Measurements from ENCODE around the gene GAB2.
A peak's percentile ranks its signal among the peaks of the same experiment; 100 is the strongest.
"Not testable (repeated sequence)": the region's sequence is repeated elsewhere in the genome, so short reads cannot be mapped to it uniquely, and the experiment has no call there.

Gene GAB2

DNA sequence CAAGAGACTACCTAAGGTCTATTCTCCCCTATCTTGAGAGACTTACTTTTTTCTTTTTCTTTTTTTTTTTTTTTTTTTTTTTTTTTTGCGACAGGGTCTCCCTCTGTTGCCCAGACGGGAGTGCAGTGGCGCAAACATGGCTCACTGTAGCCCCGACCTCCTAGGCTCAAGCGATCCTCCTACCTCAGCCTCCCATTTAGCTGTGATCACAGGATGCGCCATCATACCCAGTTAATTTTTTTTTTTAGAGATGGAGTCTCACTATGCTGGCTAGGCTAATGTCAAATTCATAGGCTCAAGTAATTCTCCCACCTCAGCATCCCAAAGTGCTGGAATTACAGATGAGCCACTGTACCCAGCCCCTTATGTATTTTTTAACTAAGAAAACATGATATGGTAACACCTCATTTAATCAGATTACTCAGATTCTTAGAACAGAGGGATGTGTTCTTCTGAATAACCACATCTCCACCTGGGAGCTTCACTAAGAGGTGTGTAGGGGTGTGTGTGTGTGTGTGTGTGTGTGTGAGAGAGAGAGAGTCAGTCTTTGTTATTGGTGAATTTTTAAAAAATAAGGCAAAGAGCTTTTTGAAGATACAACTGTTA, 126.0 kb downstream of the GAB2 start:
- Histone ChIP-seq H3K9me3 (0 out of 2 replicates have a peak, but pooled peaks cover 2% of the 10 kb centered on the region), H3K36me3 (replicated peaks) (no peaks in the 10 kb centered on the region), H3K4me3 (no peak overlapping the region), H3K27me3 (ENCODE audit: low read depth) (no peaks in the 10 kb centered on the region), H3K4me1 (no peaks in the 10 kb centered on the region)
- no peak for DNase-seq (ENCODE audit: low spot score in 2 of 2)
- in situ Hi-C loops (cut with MboI; ENCODE audit: low sequenced_read_pairs) = no loop called here

DNA sequence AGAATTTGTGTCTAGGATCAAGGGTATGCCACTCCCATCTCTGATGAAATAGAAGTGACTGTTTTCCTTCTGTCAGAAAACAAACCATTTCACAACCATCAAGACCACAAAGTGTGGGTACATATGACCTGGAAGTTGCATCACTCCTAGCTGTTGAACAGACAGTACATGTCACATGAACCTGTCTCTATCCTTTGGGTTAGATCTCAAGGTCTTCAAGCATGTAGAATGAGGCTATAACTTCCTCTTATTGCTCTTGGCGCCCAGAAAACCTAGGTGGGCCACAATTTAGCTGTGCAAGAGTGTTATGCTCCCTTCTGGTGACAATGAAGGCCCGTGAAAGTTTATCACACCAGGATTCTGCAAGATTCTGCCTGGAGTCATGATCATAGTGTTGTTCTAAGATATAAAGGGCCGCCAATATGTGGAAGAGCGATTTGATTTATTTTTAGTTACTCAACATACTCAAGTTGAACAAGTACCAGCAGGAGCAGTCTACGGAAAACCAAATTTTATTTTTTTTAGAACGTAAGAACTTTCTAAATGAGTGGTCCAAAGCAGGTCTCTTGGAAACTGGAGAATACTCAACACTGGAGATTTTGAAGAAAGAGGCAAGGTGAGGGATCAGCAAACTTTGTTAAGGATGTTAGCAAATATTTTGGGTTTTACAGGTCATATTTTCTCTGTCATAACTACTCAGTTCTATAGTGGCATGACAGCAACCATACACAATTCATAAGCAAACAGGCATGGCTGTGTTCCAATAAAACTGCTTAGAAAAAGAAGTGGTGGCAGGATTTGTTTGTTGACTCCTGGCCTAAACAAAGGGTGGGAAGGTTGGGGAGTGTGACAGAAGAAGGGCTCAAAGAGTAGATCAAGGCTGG, 127.1 kb downstream of the GAB2 start:
- 0 out of 2 replicates have a peak, but pooled peaks cover 2% of the 10 kb centered on the region for H3K9me3 ChIP-seq
- no peak for DNase-seq (ENCODE audit: low spot score in 2 of 2)
- no peaks in the 10 kb centered on the region for H3K36me3 ChIP-seq (replicated peaks)
- H3K4me1 ChIP-seq = no peaks in the 10 kb centered on the region
- H3K4me3 ChIP-seq = no peak overlapping the region
- in situ Hi-C loops (cut with MboI; ENCODE audit: low sequenced_read_pairs) = no loop called here
- H3K27me3 ChIP-seq (ENCODE audit: low read depth) = no peaks in the 10 kb centered on the region

DNA sequence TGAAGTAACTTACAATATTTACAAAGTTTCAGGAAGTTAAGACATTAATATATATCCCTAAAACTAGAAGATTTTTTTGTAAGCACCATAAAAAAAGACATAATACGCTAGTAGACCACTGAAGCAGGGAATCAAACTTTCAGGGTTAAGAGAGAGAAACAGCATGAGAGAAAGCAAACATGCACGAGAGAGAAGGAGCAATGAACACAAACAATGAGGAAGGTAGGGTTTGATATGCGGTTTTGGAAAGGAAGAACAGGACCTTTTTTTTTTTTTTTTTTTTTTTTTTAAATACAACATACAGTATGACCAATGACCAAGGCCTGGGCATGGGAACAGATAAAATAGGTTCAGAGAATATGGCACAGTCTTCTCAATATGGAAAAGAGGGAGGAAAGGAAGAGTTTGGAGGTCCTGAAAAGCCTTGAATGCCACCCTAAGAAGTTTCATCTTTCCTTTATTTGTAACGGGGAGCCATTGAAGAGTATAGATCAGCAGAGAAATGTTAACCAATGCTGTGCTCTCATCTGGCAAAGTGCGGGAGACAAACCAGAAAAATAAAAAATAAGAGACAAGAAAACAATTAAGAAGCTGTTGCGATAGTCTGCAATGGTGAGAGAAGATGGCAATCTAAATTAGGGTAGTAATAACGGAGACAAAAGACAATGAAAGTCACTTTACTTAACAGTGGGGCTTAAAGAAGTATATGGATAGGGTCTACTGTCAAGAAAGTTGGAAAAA, 127.9 kb downstream of the GAB2 start:
- Histone ChIP-seq H3K27me3 (ENCODE audit: low read depth) (no peaks in the 10 kb centered on the region), H3K4me3 (no peak overlapping the region), H3K9me3 (0 out of 2 replicates have a peak, but pooled peaks cover 2% of the 10 kb centered on the region), H3K4me1 (no peaks in the 10 kb centered on the region), H3K36me3 (replicated peaks) (no peaks in the 10 kb centered on the region)
- DNase-seq (ENCODE audit: low spot score in 2 of 2) = no peak
- in situ Hi-C loops (cut with MboI; ENCODE audit: low sequenced_read_pairs) = no loop called here

DNA sequence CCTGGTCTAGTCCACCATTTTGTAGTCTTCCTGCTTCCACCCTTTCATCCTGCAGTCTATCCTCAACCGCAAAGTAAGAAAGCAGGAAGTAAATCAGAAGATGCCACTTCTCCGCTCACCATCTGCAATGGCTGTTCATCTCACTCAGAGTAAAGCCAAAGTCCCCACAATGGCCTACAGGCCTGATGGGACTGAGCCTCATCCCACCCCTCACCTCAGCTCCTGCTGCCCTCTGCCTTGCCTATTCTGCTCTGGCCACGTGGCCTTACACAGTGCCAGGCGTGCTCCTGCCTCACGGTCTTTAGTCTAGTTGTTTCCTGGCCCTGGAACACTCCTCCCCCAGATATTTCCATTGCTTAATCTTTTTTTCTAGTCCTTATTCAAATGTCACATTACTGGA, 133.4 kb downstream of the GAB2 start:
- no peak for DNase-seq (ENCODE audit: low spot score in 2 of 2)
- H3K36me3 ChIP-seq (replicated peaks) = no peaks in the 10 kb centered on the region; the same call in none of the 2 replicates
- no peak overlapping the region for H3K4me3 ChIP-seq
- H3K9me3 ChIP-seq = 0 out of 2 replicates have a peak, but pooled peaks cover 2% of the 10 kb centered on the region
- no peaks in the 10 kb centered on the region; the same call in 1 of the 2 replicates for H3K4me1 ChIP-seq
- in situ Hi-C loops (cut with MboI; ENCODE audit: low sequenced_read_pairs) = no loop called here
- H3K27me3 ChIP-seq (ENCODE audit: low read depth) = no peaks in the 10 kb centered on the region

DNA sequence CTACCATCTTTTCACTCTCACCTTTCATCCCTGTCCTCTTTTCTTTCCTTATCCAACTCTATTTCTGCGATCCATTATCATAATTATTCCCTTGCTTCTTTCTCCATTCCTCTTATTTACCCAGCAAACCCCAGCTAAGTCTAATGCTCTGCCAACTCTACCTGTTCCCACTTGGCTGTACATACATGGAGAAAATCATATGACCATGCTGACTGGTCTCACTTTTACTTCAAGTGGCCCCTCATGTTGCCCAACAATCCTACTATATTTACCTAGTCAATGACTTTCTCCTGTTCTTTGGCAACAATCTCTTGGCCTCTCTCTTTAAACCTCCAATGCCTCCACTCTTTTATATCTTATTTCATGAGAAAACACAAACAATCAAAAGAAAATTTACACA, 134.8 kb downstream of the GAB2 start:
- Histone ChIP-seq H3K9me3 (no peaks in the 10 kb centered on the region), H3K36me3 (replicated peaks) (no peaks in the 10 kb centered on the region; the same call in none of the 2 replicates), H3K27me3 (ENCODE audit: low read depth) (no peaks in the 10 kb centered on the region), H3K4me3 (no peak overlapping the region), H3K4me1 (no peaks in the 10 kb centered on the region; the same call in 1 of the 2 replicates)
- DNase-seq (ENCODE audit: low spot score in 2 of 2) = no peak
- in situ Hi-C loops (cut with MboI; ENCODE audit: low sequenced_read_pairs) = no loop called here

DNA sequence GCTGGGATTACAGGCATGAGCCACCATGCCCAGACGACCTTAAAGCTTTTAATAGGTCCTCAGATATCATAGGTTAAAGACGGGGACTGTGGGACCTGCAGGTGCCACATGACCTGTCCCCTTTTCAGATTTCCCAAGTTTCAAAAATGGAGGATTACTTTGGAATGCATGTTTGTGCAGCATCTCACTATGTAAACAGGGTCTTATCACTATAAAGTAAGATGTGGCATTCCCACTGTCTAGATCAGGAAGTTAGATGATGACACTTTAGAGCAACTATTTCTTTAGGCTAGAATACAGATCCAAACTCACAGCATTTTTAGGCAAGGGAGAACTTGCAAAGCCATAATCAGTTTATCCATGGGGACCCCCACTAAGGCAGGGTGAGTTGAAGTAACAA, 136.1 kb downstream of the GAB2 start:
- in situ Hi-C loops (cut with MboI; ENCODE audit: low sequenced_read_pairs) = no loop called here
- H3K4me3 ChIP-seq = no peak overlapping the region
- no peaks in the 10 kb centered on the region; the same call in none of the 2 replicates for H3K36me3 ChIP-seq (replicated peaks)
- no peak for DNase-seq (ENCODE audit: low spot score in 2 of 2)
- no peaks in the 10 kb centered on the region; the same call in 1 of the 2 replicates for H3K4me1 ChIP-seq
- no peaks in the 10 kb centered on the region for H3K27me3 ChIP-seq (ENCODE audit: low read depth)
- H3K9me3 ChIP-seq = no peaks in the 10 kb centered on the region

DNA sequence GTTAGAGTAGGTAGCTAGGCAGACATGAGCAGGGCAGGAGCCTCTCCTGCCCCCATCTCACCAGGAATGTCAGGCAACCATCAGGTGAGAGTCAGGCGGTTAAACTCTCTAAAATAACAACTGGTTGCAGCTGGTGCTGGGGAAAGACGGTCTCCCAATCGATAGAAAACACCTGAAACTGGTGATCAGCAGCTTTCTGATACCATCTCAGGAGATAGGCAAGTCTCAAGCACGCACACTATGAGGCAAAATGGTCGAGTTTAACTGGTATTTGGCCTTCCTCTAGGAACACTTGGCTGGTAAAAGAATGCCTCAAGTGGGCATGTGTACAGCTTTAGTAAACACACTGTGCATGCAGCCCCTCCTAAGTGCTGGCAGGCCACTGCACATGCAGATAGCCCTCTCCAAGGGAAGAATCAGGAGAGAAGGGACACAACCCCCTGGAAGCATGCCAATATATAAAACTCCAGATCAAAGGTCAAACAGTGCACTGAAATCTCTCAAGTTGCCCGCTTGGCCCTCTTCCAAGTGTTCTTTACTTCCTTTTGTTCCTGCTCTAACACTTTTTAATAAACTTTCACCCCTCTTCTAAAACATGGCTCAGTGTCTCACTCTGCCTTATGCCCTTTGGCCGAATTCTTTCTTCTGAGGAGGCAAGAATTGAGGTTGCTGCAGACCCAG, 140.2 kb downstream of the GAB2 start:
- peak in 1 of 2 experiments; percentile 17 for DNase-seq (ENCODE audit: low spot score in 2 of 2)
- in situ Hi-C loops (cut with MboI; ENCODE audit: low sequenced_read_pairs) = no loop called here
- H3K9me3 ChIP-seq = peaks cover 14% of the 10 kb centered on the region
- H3K36me3 ChIP-seq (replicated peaks) = peaks cover 18% of the 10 kb centered on the region
- no peaks in the 10 kb centered on the region for H3K27me3 ChIP-seq (ENCODE audit: low read depth)
- H3K4me1 ChIP-seq = no peaks in the 10 kb centered on the region; the same call in 1 of the 2 replicates
- H3K4me3 ChIP-seq = no peak overlapping the region

DNA sequence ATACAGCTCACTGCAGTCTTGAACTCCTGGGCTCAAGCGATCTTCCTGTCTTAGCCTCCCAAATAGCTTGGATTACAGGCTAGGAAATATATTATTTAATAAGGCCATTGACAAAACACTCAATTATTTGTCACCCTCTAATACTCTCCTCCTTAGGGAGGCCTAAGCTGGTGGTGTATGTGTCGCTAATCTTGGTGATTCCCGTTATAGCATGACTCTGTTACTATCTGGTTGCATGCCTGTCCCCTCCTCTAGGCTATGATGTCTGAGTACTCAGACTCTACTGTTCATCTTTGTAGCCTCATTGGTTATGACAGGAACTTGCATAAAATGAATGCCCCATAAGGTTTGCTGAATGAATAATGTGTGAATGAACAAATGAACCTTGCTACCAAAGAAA, 141.3 kb downstream of the GAB2 start:
- Histone ChIP-seq H3K4me1 (no peaks in the 10 kb centered on the region; the same call in 1 of the 2 replicates), H3K9me3 (peaks cover 25% of the 10 kb centered on the region), H3K4me3 (no peak overlapping the region), H3K36me3 (replicated peaks) (peaks cover 26% of the 10 kb centered on the region), H3K27me3 (ENCODE audit: low read depth) (no peaks in the 10 kb centered on the region)
- no peak for DNase-seq (ENCODE audit: low spot score in 2 of 2)
- in situ Hi-C loops (cut with MboI; ENCODE audit: low sequenced_read_pairs) = no loop called here

DNA sequence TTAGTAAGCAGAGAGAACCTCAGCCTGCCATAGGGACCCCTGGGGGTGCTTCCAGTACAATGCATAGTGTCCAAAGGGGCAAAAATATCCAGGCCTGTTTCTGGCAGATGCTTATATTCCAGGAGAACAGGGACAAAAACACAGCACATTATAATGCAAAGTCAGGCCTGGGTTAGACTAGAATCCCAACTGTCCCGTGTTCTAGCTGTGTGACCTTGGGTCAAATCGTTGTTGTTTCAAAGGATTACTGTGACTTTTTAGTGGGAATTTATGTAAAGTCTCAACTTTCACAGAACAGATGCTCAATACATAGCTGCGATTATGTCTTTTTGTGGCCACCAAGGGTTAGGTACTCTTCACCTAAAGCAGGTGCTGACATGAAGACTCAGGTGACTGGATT, 142.9 kb downstream of the GAB2 start:
- H3K36me3 ChIP-seq (replicated peaks) = peaks cover 26% of the 10 kb centered on the region
- peaks cover 25% of the 10 kb centered on the region for H3K9me3 ChIP-seq
- DNase-seq (ENCODE audit: low spot score in 2 of 2) = peak in 1 of 2 experiments; percentile 12
- no peak overlapping the region for H3K4me3 ChIP-seq
- H3K4me1 ChIP-seq = no peaks in the 10 kb centered on the region; the same call in 1 of the 2 replicates
- in situ Hi-C loops (cut with MboI; ENCODE audit: low sequenced_read_pairs) = no loop called here
- H3K27me3 ChIP-seq (ENCODE audit: low read depth) = no peaks in the 10 kb centered on the region

DNA sequence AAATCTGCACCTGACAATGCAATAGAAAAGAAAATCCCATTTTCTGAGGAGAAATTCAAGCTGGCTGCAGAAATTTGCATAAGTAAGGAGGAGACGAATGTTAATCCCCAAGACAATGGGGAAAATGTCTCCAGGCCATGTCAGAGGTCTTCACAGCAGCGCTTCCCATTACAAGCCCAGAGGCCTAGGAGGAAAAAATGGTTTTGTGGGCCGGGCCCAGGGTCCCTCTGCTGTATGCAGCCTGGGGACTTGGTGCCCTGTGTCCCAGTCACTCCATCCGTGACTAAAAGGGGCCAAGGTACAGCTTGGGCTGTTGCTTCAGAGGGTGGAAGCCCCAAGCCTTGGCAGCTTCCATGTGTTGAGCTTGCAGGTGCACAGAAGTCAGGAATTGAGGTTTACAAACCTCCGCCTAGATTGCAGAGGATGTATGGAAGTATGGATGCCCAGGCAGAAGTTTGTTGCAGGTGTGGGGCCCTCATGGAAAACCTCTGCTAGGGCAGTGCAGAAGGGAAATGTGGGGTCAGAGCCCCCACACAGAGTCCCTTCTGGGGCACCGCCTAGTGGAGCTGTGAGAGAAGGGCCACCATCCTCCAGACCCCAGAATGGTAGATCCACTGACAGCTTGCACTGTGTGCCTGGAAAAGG, 144.9 kb downstream of the GAB2 start:
- in situ Hi-C loops (cut with MboI; ENCODE audit: low sequenced_read_pairs); H3K27me3 ChIP-seq (ENCODE audit: low read depth); H3K4me3 ChIP-seq; H3K4me1 ChIP-seq: not testable (repeated sequence)
- peaks cover 25% of the 10 kb centered on the region for H3K9me3 ChIP-seq
- peaks cover 26% of the 10 kb centered on the region for H3K36me3 ChIP-seq (replicated peaks)
- peak in 1 of 2 experiments; percentile 39 for DNase-seq (ENCODE audit: low spot score in 2 of 2)

DNA sequence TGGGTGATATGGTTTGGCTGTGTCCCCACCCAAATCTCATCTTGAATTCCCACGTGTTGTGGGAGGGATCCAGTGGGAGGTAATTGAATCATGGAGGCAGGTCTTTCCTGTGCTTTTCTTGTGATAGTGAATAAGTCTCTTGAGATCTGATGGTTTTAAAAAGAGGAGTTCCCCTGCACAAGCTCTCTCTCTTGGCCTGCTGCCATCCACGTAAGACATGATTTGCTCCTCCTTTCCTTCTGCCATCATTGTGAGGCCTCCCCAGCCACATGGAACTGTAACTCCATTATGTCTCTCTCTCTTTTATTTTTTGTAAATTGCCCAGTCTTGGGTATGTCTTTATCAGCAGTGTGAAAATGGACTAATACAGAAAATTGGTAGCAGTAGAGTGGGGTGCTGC, 145.8 kb downstream of the GAB2 start:
- in situ Hi-C loops (cut with MboI; ENCODE audit: low sequenced_read_pairs); DNase-seq (ENCODE audit: low spot score in 2 of 2); H3K27me3 ChIP-seq (ENCODE audit: low read depth); H3K4me3 ChIP-seq; H3K4me1 ChIP-seq: not testable (repeated sequence)
- Histone ChIP-seq H3K9me3 (peaks cover 25% of the 10 kb centered on the region), H3K36me3 (replicated peaks) (peaks cover 26% of the 10 kb centered on the region)

DNA sequence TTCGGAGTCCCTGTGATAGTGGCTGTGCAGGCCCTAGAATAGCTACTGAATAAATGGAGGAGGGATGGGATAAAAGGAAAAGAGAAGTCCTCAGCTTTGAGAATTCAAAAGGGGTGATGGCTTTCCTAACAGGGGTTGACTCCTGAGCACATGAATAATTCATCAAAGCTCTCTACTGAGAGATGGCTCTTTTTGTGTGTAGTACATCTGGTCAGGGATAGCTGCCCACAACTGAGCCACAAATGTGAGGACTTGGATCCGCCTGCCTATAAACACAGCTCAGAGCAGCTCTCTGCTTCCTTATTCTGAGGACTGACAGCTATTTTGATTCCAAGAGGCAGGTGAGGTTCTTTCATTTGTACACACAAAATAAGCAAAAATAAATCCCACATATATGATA, 146.6 kb downstream of the GAB2 start:
- Histone ChIP-seq H3K4me1 (no peaks in the 10 kb centered on the region), H3K4me3 (no peak overlapping the region), H3K27me3 (ENCODE audit: low read depth) (no peaks in the 10 kb centered on the region), H3K9me3 (peaks cover 25% of the 10 kb centered on the region), H3K36me3 (replicated peaks) (peaks cover 26% of the 10 kb centered on the region)
- in situ Hi-C loops (cut with MboI; ENCODE audit: low sequenced_read_pairs) = no loop called here
- no peak for DNase-seq (ENCODE audit: low spot score in 2 of 2)

DNA sequence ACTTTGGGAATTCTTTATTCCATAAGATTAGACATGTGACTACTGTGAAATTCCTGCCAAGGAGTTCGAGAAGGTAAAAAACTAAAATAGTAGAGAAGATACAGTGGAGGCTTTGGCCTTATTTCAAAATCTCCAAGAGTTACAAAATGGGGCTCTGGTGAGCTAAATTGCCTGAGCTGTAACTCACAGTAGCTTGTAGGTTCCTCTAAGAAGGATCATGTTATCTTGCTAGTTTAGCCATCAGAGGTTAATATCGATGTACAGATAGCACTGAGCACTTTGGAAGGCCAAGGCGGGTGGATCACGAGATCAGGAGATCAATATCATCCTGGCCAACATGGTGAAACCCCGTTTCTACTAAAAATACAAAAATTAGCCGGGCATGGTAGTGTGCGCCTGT, 147.8 kb downstream of the GAB2 start:
- H3K4me3 ChIP-seq = no peak overlapping the region
- in situ Hi-C loops (cut with MboI; ENCODE audit: low sequenced_read_pairs) = no loop called here
- no peaks in the 10 kb centered on the region for H3K4me1 ChIP-seq
- DNase-seq (ENCODE audit: low spot score in 2 of 2) = no peak
- peaks cover 25% of the 10 kb centered on the region for H3K36me3 ChIP-seq (replicated peaks)
- H3K27me3 ChIP-seq (ENCODE audit: low read depth) = no peaks in the 10 kb centered on the region
- peaks cover 25% of the 10 kb centered on the region for H3K9me3 ChIP-seq
